Ramos (cell line): Measurements from ENCODE around the gene DNER.
"Not testable (repeated sequence)": the region's sequence is repeated elsewhere in the genome, so short reads cannot be mapped to it uniquely, and the experiment has no call there.

Source experiments
- in situ Hi-C: fragments of 300-500 bp; cut with MboI; formaldehyde crosslinking; loops from one replicate; pipeline ENCODE4 v1.14.3; 2022; ENCODE audit warnings: low sequenced_read_pairs; ENCODE audit not compliant: unreplicated experiment

DNER gene

GRCh38 chr2:229520691-229521096 lies 193.7 kb downstream of the DNER start:
- in situ Hi-C loops = no loop called here

- in situ Hi-C loops = no loop called here
Measured at GRCh38 chr2:229519655-229520430, 194.5 kb downstream of the DNER start.

DNA sequence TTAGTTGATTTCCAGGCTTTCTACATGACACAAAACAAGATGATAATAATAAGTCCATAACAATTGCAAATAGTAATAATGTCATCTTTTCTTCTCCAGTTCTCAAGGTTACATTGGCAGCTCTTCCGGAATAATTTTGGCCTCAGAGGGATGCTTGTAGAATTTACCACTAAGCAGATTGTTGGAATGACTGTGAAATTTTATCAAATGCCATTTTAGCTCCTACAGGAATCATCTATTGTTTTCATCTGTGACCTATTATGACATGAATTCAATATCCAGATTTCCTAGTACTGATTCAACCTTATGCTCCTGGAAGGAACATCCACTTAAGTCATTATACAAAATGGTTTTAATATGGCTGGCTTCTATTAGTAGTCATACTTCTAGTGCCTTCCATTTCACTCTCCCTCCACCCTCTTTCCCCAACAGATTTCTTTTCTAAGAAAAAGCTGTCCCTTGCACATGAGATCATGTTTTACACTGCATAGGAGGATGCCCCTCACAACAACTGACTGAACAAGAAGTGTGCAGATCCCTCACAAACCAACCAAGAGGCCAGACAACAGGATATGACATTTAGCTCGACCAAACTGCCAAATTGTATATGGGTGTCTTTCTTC lies 200.0 kb downstream of the DNER start:
- in situ Hi-C loops = no loop called here

- in situ Hi-C loops = no loop called here
Measured at GRCh38 chr2:229511524-229511923, 202.8 kb downstream of the DNER start.

GRCh38 chr2:229506699-229507098 lies 207.7 kb downstream of the DNER start:
- in situ Hi-C loops = not testable (repeated sequence)

- in situ Hi-C loops = no loop called here
Measured at GRCh38 chr2:229501051-229501794, 213.1 kb downstream of the DNER start.

DNA sequence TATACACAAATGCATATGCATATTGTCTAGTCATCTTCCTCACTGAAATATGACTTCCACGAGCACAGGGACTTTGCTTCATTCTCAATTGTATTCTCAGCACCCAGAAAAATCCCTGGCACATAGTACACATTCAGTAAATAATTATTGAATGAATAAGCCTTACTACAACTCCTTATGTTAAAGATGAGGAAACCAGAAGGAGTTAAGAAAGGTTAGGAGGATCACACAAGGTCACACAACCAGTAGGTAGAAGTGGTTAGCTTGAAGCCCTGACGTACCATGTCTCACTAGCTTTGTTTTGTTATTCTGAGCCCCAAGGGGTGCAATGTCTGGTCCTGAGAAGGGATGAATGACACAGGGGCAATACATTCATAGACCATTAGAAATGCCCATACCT lies 222.3 kb downstream of the DNER start:
- in situ Hi-C loops = no loop called here

- in situ Hi-C loops = no loop called here
Measured at GRCh38 chr2:229490167-229490566, 224.2 kb downstream of the DNER start.

GRCh38 chr2:229489016-229489415 lies 225.3 kb downstream of the DNER start:
- in situ Hi-C loops = no loop called here

DNA sequence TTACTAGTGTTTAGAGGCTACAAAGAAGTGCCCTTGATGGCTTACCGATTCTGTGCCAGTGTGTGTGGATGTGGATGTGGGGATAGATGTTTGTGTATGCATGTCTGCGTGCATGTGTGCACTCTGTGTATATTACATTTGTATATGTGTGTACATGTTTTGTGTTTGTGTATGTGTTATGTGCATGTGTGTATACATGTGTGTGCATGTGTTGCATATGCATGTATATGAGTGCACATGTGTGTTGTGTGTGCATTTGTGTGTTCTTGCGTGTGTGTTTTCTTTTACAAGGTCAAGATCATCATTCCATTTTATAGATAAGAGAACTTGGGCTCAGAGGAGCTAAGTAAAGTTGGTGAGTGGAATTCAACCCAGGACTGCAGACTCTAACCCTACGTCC lies 226.1 kb downstream of the DNER start:
- in situ Hi-C loops = no loop called here

DNA sequence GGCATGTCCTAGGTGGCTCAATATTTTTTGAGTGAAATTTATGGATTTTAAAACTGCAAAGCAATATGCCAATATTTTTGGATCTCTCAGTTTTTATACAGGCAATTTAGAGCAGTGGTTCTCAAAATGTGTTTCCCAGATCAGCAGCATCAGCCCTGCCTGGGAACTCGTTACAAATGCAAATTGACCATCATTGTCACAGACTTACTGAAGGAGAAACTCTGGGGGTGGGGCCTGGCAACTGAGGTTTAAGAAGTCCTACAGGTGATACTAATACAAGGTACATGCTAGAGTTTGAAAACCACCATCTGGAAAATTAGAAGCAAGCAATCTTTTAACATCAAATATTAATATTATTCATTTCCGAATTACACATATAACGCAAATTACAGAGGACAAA lies 227.7 kb downstream of the DNER start:
- in situ Hi-C loops = no loop called here

- in situ Hi-C loops = no loop called here
Measured at GRCh38 chr2:229485857-229486256, 228.5 kb downstream of the DNER start.

- in situ Hi-C loops = no loop called here
Measured at GRCh38 chr2:229477269-229477755, 237.0 kb downstream of the DNER start.

DNA sequence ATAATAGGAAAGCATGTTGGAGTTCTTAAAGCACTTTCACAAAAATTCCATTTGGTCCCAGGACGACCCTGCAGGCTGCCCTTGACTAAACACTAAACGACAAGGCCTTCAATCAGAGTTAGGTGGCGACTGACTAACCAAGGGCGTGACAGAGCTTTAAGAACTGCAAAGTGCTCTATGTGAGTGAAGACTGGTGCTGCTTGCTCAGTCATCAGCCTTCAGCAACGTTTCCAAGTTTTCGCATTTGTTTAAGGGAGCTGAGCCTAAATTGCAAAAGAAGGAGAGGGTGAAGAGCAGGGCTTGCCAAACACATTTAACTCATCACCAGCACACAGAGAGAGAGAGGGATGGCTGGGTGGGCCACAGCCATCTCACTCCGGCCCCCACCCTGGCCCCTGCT lies 238.6 kb downstream of the DNER start:
- in situ Hi-C loops = no loop called here

DNA sequence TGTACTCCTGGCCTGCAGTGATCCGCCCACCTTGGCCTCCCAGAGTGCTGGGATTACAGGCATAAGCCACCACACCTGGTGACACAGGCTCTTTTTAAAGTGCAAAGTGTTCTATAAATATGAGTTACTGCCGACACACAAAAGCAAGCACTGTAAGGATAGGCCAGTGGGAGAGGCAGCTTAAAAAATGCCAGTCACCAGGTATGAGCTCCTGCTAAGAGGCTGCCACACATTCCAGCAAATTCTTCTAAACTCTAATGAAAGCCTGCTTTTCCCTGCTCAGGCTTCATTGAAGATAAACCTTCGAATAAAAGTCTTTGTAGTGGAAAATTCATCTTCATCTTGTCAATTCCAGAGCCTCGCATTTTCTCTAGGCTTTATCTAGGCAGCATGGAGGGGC lies 240.2 kb downstream of the DNER start:
- in situ Hi-C loops = no loop called here

- in situ Hi-C loops = no loop called here
Measured at GRCh38 chr2:229470781-229471180, 243.6 kb downstream of the DNER start.

- in situ Hi-C loops = no loop called here
Measured at GRCh38 chr2:229467783-229468182, 246.6 kb downstream of the DNER start.

GRCh38 chr2:229463841-229464346 lies 250.5 kb downstream of the DNER start:
- in situ Hi-C loops = no loop called here

GRCh38 chr2:229462112-229462511 lies 252.2 kb downstream of the DNER start:
- in situ Hi-C loops = no loop called here

GRCh38 chr2:229456091-229456490 lies 258.3 kb downstream of the DNER start:
- in situ Hi-C loops = no loop called here
